Measurements from ENCODE around the gene GPR89A. TPM values are rescaled to one million over a fixed set of nuclear protein-coding genes. Genes with fewer than 3 reads are reported as not detected.

GPR89A gene
- total RNA-seq, 1 donor: 32.7 TPM

DNA sequence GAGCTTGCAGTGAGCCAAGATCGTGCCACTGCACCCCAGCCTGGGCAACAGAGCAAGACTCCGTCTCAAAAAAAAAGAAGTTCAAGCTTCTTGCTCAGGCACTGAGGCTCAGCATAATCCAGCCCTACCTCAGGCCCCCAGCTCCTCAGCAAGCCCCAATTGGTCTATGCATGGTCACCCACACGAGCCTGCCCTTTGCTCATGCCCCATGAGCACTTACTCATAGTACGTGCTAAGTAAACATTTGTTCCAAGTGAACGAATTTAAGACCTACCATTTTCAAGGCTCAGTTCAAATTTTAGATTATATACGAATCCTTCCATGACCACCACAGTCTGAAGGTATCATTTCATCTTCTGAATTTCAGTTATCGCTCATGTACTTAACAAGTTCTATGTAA is 95.0 kb downstream of the GPR89A start:
- no peak overlapping the region for H3K4me3 ChIP-seq (ENCODE audit: low read depth, low read length)
- no peak for DNase-seq (ENCODE audit: low read depth)
- TF ChIP-seq, protein P1, sequence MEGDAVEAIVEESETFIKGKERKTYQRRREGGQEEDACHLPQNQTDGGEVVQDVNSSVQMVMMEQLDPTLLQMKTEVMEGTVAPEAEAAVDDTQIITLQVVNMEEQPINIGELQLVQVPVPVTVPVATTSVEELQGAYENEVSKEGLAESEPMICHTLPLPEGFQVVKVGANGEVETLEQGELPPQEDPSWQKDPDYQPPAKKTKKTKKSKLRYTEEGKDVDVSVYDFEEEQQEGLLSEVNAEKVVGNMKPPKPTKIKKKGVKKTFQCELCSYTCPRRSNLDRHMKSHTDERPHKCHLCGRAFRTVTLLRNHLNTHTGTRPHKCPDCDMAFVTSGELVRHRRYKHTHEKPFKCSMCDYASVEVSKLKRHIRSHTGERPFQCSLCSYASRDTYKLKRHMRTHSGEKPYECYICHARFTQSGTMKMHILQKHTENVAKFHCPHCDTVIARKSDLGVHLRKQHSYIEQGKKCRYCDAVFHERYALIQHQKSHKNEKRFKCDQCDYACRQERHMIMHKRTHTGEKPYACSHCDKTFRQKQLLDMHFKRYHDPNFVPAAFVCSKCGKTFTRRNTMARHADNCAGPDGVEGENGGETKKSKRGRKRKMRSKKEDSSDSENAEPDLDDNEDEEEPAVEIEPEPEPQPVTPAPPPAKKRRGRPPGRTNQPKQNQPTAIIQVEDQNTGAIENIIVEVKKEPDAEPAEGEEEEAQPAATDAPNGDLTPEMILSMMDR (IDR thresholded peaks at IDR 0.05; ENCODE audit: insufficient read depth, low read length): no peak

DNA sequence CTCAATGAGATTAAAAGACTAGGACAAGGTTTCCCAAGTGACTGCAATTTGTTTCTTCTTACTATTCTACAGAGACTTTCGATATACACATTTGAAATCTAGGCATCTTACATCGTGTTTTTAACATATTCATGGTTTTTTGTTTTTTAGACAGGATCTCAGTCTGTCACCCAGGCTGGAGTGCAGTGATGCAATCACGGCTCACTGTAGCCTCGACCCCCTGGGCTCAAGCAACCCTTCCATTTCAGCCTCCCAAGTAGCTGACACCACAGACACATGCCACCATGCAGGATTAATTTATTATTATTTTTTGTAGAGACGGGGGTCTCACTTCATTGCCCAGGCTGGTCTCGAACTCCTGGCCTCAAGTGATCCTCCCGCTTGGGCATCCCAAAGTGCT is 97.8 kb downstream of the GPR89A start:
- no peak overlapping the region for H3K4me3 ChIP-seq (ENCODE audit: low read depth, low read length)
- DNase-seq (ENCODE audit: low read depth): no peak
- TF ChIP-seq, protein P1 (IDR thresholded peaks at IDR 0.05; ENCODE audit: insufficient read depth, low read length): no peak

DNA sequence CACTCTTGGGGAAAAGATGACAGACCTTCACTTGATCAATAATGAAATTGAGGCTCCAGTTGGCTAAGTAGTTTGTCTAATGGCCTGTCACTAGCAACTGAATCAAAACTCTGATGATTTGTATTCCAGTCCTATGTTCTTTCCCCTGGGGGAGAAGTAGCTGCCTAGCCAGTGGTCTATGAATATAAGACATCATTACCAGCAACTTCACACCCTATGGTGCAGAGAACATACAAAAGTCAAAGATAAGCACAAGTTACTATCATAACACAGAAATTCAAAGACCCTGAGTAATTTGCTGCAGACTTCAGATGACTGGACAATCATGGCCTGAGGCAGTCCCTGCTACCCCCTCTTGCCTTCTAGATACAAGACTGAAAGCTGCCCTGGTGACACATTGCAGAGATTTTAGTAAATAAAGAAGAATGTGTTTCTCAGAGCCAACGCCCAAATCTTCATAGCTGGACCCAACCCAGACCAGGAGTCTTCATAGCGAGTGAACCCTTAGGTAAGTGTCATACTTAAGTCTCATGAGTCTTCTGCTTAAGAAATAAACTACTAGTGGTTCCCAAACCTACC is 98.4 kb downstream of the GPR89A start:
- no peak overlapping the region for H3K4me3 ChIP-seq (ENCODE audit: low read depth, low read length)
- DNase-seq (ENCODE audit: low read depth): peak; percentile 24
- TF ChIP-seq, protein P1 (IDR thresholded peaks at IDR 0.05; ENCODE audit: insufficient read depth, low read length): no peak

DNA sequence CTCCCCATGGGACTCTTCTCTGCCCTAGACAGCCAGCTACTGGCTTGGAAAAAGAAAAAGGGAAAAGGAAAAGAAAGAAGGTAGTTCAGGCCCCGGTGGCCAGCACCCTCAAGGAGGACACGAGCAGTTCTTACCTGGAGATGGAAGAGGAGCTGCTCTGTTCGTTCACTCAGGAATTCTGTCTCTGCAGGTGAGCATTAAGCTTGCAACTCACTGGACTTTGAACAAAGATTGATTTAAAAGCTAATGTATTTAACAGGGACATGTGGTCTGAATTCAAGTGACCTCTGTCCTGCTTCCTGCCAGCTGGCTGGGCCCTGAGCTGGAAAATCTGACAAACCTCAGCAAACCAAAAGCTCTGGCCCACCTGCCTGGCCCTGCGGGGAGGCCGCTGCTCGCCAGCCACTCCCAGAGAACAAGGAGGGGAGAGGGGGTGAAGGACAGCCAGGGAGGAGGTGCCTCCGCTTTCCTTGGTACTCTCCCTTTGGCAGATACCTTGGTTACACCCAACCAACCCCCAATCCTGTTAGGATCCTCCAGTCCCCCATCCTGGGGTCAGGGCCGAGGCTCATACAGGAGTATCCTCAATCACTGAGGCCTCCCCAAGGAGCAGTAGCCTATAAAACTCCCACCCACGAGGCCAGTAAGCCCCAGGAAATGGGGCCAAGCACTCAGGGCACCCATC is 99.5 kb downstream of the GPR89A start, which contains the start of gene PDZK1:
TSS of gene PDZK1 (minus strand) at position 186 of the 685 bp plus-strand sequence. CDS start 19,347 bp downstream, outside the sequence.
- H3K4me3 ChIP-seq (ENCODE audit: low read depth, low read length): no peak within 1 kb of the TSS
- DNase-seq (ENCODE audit: low read depth): no peak
- TF ChIP-seq, protein P1 (IDR thresholded peaks at IDR 0.05; ENCODE audit: insufficient read depth, low read length): no peak

DNA sequence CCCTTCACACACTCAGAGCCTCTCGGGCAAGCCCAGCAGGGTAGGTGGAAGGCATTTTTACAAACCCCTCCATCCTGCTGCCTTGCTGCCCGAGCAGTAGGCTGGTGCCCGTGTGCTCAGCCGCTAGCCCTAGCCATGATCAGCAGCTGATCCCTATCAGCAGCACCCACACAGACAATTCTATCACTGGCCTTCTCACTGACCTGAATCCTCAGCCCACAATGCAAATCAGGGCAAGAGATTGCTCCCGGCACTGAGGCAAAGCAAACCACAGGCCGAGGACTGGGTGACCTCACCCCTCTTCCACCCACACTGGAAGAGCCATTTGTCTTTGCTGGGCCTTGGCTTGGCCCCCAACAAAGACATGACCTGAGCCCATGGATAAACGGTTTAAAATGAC is 100.3 kb downstream of the GPR89A start:
- DNase-seq (ENCODE audit: low read depth): no peak
- no peak overlapping the region for H3K4me3 ChIP-seq (ENCODE audit: low read depth, low read length)
- TF ChIP-seq, protein P1 (IDR thresholded peaks at IDR 0.05; ENCODE audit: insufficient read depth, low read length): no peak

DNA sequence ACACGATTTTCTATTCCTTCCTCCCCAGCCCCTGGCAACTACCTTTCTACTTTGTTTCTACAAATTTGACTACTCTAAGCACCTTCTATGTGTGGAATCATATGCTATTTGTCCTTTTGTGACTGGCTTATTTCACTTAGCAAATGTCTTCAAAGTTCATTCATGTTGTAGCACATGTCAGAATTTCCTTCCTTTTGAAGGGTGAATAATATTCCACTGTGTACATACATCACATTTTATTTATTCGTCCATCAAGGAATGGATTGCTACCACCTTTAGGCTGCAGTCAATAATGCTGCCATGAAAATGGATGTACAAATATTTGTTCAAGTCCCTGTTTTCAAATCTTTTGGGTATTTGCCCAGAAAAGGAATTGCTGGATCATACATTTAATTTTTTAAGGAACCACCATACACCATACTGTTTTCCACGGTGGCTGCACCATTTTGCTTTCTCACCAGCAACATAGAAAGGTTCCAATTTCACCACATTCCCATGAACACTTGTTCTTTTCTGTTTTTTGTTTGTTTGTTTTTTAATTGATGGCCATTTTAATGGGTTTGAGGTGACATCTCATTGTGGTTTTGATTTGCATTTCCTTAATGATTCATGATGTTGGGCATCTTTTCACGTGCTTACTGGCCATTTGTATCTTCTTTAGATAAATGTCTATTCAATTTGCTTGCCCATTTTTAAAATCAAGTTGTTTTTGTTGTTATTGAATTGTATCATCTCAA is 102.7 kb downstream of the GPR89A start:
- TF ChIP-seq, protein P1 (IDR thresholded peaks at IDR 0.05; ENCODE audit: insufficient read depth, low read length): no peak
- H3K4me3 ChIP-seq (ENCODE audit: low read depth, low read length): no peak overlapping the region
- no peak for DNase-seq (ENCODE audit: low read depth)
